Retinal pigment epithelial cell (primary cell): ENCODE results near the gene HIP1R.
"Not testable (repeated sequence)": the region's sequence is repeated elsewhere in the genome, so short reads cannot be mapped to it uniquely, and the experiment has no call there.

Source experiments
- DNase-seq: peaks from one replicate; pipeline ENCODE4 v3.0.0-alpha.2; 2010; ENCODE audit warnings: low read depth
- H3K4me3 ChIP-seq: 2 replicates; pipeline ENCODE4 v1.5.1; 2011; ENCODE audit warnings: mild to moderate bottlenecking, low read length, control low read depth, moderate library complexity
- TF ChIP-seq, protein P1 (sequence below): conservative IDR thresholded peaks from 2 replicates; pipeline ENCODE4 v1.5.1; 2011; ENCODE audit warnings: low read depth, low read length, control low read depth, inconsistent platforms

The HIP1R gene

GRCh38 chr12:122874081-122874480, 38.8 kb downstream of the HIP1R start:
- no peak for DNase-seq
- TF ChIP-seq, protein P1, sequence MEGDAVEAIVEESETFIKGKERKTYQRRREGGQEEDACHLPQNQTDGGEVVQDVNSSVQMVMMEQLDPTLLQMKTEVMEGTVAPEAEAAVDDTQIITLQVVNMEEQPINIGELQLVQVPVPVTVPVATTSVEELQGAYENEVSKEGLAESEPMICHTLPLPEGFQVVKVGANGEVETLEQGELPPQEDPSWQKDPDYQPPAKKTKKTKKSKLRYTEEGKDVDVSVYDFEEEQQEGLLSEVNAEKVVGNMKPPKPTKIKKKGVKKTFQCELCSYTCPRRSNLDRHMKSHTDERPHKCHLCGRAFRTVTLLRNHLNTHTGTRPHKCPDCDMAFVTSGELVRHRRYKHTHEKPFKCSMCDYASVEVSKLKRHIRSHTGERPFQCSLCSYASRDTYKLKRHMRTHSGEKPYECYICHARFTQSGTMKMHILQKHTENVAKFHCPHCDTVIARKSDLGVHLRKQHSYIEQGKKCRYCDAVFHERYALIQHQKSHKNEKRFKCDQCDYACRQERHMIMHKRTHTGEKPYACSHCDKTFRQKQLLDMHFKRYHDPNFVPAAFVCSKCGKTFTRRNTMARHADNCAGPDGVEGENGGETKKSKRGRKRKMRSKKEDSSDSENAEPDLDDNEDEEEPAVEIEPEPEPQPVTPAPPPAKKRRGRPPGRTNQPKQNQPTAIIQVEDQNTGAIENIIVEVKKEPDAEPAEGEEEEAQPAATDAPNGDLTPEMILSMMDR = no peak
- no peak overlapping the region for H3K4me3 ChIP-seq

- no peak for DNase-seq
- TF ChIP-seq, protein P1 = no peak
- H3K4me3 ChIP-seq = no peak overlapping the region
Measured at GRCh38 chr12:122875590-122876220, 40.4 kb downstream of the HIP1R start.

DNA sequence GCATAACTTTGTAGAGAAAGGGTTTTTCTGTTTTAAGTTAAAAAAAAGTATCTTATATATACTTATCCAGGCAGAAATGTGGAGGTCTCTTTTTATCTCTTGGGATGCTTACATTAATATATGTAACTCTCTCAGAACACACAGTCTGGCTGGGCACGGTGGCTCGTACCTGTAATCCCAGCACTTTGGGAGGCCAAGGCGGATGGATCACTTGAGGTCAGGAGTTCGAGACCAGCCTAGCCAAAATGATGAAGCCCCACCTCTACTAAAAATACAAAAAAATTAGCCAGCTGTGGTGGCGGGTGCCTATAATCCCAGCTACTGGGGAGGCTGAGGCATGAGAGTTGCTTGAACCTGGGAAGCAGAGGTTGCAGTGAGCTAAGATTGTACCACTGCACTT, 41.0 kb downstream of the HIP1R start:
- H3K4me3 ChIP-seq, DNase-seq: not testable (repeated sequence)

GRCh38 chr12:122876731-122877130, 41.5 kb downstream of the HIP1R start:
- TF ChIP-seq, protein P1 = no peak
- H3K4me3 ChIP-seq = no peak overlapping the region
- no peak for DNase-seq

GRCh38 chr12:122878780-122879612, 43.7 kb downstream of the HIP1R start:
- no peak overlapping the region for H3K4me3 ChIP-seq
- TF ChIP-seq, protein P1 = no peak
- no peak for DNase-seq

DNA sequence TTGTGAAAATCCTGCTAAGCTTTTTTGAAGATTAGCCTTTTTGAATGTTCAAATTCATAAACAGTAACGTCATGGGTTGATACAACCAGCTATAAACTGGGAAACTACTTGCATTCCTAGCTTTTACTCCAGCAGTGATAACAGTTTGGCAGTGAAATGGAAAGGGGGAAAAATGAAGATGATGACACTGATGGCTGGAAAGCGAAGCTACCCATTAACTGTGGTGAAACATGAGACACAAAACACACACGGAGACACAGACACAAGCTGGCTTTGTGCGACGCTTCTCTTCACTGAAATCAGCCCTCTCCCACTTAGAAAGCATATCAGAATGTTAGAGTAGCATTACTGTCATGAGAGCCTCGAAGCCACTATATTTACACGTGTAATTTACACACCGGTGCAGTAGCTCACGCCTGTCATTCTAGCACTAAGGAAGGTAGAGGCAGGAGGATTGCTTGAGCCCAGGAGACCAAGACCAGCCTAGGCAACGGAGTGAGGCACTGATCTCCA, 45.0 kb downstream of the HIP1R start:
- DNase-seq = no peak
- TF ChIP-seq, protein P1 = no peak
- H3K4me3 ChIP-seq = no peak overlapping the region

DNA sequence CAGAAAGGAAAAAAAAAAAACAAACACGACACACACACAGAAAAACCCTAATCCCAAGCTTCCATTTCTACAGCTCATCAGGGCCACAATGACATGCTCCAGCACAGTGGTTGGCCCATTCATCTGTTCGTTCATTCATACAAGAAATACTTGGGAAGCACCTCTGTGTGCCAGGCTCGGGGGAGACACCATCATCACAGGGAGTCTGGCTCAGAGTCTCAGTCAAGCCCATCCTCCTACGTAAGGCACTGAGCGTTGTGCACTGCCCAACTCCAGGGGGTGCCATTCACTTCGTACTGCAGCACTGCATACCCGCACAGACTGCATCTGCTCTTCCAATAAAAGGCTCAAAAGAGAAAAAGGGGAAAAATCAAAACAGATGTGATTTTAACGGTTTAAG, 45.4 kb downstream of the HIP1R start:
- no peak for DNase-seq
- no peak overlapping the region for H3K4me3 ChIP-seq
- TF ChIP-seq, protein P1 = peak; percentile 51
